ENCODE measurements around the gene TRIP10.

The TRIP10 gene

DNA sequence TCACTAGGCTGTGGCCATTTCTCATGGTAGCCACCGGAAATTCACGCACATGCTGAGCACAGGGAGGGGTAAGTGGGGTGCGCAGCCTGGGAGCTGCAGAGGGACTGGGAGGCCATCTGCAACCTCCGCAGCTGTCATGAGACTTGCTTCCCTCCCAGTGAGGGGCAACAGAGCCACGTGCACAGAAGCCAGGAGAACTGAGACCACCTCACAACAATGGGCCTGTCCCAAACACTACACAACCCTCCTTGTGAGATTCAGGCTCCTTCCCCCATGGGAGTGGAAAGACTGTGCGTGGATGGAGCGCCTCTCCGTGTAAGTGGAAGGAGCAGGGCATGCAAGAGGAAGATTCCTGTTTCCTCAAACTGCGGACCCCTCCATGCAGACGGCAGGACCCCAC is 27.9 kb upstream of the TRIP10 start:
- no peak for DNase-seq (ENCODE audit: low read depth in 2 of 2)

DNA sequence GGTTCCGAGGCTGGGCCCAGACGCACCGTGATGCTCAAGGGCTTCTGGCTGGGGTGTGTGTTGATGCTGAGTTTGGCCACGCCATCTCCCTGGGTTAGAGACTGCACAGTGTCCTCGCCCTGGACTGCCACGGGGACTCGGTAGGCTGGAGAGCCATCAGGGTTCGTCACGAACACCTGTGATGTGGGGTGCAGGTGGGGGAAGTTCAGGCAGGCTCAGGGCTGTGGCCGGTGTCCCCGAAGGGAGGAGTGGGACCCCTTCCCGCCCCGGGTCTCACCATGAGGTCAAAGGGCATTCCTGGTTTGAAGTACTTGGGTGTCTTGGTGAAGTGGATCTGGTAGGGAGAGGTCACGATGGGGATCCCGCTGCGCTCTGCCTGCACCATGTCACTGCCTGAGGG is 27.2 kb upstream of the TRIP10 start:
- no peak for DNase-seq (ENCODE audit: low read depth in 2 of 2)

DNA sequence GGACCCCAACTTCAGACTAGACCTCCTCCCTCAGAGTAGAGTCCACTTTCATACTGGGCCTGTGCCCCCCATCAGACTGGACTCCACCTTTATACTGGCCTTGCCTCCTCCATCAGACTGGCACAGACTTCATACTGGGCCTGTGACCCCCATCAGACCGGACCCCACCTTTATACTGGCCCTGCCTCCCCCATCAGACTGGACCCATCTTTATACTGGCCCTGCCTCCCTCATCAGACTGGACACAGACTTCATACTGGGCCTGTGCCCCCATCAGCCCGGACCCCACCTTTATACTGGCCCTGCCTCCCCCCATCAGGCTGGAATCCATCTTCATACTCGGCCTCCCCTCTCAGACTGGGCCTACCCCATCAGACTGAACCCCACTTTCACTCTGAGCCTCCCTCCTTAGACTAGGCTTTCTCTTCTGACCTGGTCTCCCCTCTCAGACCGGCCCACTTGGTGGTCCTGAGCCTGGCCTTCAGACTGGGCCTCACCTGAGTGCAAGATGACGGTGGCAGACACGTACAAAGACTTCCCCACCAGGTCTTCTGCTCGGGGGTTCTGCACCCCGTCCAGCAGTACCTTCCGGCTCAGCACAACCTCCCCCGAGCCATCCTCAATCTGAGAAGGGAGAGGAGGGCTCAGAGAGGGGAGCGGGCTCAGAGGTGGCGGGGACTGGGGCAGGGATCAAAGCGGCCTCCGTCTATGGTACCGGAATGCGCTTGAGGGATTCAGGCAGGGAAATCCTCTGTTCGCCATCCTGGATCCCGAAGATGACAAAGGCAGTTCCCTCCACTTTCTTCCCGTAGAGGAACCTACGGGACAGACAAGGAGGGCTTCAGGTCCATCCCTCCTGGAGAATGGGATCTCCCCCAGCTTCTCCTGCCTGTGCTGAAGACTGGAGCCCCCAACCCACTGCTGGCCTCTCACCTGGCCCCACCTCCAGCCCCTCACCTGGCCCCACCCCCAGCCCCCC is 26.5 kb upstream of the TRIP10 start:
- no peak for DNase-seq (ENCODE audit: low read depth in 2 of 2)

GRCh38 chr19:6713773-6714692 is 25.4 kb upstream of the TRIP10 start:
- no peak for DNase-seq (ENCODE audit: low read depth in 2 of 2)

DNA sequence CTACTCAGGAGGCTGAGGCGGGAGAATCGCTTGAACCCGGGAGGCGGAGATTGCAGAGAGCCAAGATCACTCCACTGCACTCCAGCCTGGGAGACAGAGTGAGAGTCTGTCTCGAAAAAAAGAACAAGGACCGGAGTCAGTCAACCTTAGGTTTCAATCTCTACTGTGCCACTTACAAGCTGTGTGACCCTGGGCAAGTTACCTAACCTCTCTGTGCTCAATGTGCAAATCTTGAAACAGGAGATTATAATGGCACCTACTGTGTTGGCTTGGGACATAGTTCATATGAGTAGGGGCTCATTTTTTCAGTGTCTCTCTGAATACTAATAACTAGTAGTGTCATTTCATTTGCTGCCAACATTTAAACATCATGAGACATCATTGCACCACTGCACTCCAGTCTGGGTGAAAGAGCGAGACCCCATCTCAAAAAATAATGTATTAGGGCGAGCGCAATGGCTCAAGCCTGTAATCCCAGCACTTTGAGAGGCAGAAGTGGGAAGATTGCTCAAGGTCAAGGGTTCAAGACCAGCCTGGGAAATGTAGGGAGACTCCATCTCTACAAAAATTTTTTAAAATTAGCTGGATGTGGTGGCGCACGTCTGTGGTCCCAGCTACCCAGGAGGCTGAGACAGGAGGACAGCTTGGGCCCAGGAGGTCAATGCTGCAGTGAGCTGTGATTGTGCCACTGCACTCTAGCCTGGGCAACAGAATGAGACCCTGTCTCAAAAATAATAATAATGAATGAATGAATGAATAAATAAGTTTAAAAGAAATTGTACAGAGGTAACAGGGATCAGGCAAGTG is 24.5 kb upstream of the TRIP10 start:
- DNase-seq (ENCODE audit: low read depth in 2 of 2): no peak

DNA sequence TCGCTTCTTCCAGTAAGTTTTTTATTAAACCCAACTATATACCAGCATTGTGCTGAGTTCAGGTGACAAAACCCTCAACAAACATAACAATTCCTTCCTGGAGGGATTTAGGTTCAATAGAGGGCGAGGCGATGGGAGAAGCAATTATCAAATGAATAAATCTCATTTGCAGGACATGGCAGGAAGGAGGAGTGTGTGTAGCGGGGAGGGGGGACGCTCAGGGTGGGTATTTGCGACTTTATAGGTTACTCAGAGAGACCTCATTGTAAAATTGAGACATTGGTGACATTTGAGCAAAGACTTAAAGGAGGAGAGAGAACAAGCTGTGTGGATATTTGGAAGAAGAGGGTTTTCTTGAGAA is 22.9 kb upstream of the TRIP10 start:
- DNase-seq (ENCODE audit: low read depth in 2 of 2): no peak

DNA sequence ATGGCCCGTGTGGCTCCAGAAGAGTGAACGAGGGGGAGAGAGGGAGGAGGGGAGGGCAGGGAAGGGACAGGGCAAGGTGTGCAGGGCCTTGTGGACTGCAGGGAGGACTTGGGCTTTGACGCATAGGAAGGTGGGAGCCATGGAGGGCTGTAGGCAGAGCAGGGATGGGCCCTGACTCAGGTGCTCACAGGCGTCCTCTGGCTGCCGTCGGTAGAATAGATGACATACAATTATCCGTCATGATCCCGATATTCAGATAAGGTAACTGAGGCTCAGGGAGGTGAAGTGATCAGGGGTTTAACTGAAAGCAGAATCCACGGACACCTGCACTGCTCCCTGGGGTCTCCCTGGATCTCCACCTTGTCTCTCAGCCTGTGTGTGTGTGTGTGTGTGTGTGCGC is 22.4 kb upstream of the TRIP10 start:
- no peak for DNase-seq (ENCODE audit: low read depth in 2 of 2)

GRCh38 chr19:6717441-6717971 is 22.0 kb upstream of the TRIP10 start:
- no peak for DNase-seq (ENCODE audit: low read depth in 2 of 2)

DNA sequence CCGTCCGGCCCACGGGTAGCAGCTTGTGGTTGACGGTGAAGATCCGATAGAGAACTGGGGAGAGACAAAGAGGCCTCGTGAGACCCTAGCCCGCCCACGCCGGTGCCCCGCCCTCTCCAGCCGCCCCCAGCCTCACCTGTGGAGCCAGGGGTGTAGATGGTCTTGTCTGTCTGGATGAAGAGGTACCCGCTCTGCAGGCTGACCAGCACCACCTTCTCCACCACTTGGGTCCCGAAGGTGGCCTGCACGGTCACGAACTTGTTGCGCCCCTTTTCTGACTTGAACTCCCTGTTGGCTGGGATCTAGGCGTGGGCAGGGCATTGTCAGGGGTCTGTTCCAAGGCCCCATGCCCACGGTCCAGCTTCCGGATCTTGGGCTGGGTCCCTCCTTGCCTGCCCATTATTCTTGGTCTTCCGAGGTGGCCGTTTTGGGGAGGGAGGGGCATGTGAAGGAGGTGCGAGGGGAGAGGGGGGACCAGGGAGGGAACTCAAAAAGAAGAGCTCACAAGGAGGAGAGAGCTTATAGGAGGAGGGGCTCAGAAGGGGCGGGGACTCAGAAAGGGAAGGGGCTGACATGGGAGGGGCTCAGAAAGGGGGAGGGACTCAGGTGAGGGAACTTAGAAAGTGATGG is 21.3 kb upstream of the TRIP10 start:
- DNase-seq (ENCODE audit: low read depth in 2 of 2): no peak

- no peak for DNase-seq (ENCODE audit: low read depth in 2 of 2)
Measured at GRCh38 chr19:6718741-6719539, 20.5 kb upstream of the TRIP10 start.

- DNase-seq (ENCODE audit: low read depth in 2 of 2): no peak
Measured at GRCh38 chr19:6719540-6719861, 20.0 kb upstream of the TRIP10 start.

DNA sequence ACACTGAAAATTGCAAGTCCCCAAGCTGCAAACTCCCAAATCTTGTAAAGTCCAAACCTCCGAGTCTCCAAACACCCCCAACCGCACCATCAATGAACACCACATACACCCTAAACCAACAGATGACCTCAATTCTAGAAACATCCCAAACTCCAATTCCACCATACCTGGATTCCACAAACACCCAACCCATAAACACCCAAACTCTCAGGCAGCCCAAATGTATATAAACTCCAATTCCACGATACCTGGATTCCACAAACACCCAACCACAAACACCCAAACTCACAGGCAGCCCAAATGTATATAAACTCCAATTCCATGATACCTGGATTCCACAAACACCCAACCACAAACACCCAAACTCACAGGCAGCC is 19.5 kb upstream of the TRIP10 start:
- DNase-seq (ENCODE audit: low read depth in 2 of 2): no peak

DNA sequence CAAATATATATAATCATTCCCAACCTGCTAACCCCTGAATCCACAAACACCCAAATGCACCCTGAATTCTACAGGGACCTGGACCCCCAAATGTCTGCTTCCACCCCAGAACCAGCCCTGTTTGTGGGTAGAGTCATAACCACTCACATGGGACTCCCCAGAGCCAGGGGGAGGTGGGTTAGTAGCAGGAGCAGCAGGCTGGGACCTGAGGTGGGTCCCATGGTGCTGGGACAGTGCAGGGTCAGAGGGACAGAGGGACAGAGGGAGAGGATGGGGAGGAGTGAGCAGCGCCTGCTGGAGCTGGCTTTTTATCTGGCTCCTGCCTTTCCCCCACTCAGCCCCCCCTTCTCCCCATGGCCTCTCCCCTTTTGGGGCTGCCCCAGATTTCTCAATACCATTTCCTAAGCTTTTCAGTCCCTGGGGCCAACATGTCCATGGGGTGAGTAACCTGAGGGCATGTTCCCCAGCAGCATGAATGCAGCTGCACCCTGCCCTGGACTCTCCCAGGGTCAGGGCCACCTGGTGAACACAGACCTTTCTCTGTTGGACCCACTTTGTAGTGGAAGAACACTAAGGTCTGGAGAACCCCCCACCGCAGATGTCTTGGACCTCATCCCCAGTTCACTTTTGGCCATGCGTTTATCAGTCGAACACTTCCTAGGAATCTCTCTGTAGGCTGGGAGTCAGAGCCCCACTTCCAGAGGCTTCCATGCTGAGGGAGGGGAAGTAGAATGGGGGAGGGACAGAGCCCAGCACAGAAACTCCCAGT is 18.9 kb upstream of the TRIP10 start, which contains the start of gene C3:
Gene C3 (minus strand): TSS at position 282 of the 769 bp plus-strand sequence. CDS start 61 bp downstream, at position 221.
- DNase-seq (ENCODE audit: low read depth in 2 of 2): no peak

DNA sequence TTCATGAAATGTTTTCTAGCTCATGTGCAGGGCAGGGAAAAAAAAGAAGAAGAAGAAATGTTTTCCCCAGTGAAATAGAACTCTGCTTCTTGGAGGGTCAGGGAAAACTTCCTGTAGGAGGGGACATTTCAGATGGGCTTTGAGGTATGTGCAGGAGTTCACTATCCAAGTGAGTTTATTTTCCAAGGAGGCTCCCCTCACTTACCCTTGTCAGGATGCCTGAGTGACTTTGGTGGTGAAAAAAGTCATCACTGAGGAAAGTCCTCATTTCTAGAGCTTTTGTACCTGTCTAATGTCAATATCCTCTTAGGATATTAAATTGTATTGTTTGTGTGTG is 18.4 kb upstream of the TRIP10 start:
- DNase-seq (ENCODE audit: low read depth in 2 of 2): no peak

DNA sequence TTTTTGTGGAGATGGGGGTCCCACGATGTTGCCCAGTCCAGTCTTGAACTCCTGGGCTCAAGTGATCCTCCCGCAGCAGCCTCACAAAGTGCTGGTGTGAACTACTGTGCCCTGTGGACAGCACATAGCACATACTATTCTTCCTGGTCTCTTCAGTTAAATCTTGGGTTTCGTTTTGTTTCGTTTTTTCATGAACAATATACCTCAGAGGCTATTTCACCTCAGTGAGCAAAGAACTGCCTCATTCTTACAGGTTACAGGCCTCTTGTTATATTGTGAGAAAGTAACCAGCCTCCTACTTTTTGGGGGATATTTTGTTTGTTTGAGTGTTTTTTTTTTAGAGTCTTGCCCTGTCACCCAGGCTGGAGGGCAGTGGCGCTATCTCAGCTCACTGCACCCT is 17.7 kb upstream of the TRIP10 start:
- no peak for DNase-seq (ENCODE audit: low read depth in 2 of 2)

- DNase-seq (ENCODE audit: low read depth in 2 of 2): no peak
Measured at GRCh38 chr19:6723108-6723618, 16.3 kb upstream of the TRIP10 start.

DNA sequence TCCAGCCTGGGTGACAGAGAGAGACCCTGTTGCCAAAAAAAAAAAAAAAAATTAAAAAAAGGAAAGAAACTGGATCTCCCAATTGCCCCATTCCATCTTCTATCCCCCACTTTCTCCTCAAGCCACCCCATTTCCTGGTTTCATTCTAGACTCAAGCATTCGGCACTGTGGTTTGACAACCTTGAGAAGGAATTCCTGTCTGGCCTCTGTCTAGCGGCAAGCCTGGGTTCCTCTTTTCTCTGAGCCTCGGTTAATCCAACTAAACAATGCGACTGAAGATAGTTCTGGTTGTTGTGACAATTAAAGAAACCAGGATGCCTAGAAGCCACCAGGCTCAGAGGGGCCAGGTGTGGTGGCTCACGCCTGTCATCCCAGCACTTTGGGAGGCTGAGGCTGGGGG is 15.7 kb upstream of the TRIP10 start:
- no peak for DNase-seq (ENCODE audit: low read depth in 2 of 2)

- no peak for DNase-seq (ENCODE audit: low read depth in 2 of 2)
Measured at GRCh38 chr19:6724631-6725492, 14.6 kb upstream of the TRIP10 start.
